ENCODE measurements around the gene TROAP. TPM values are rescaled to one million over a fixed set of nuclear protein-coding genes. Genes with fewer than 3 reads are reported as not detected.
"Not testable (repeated sequence)": the region's sequence is repeated elsewhere in the genome, so short reads cannot be mapped to it uniquely, and the experiment has no call there.

Gene TROAP
- total RNA-seq, 2 experiments from 2014 or later, result 73.8 to 80.4 TPM

- Mint-ChIP-seq H3K9me3 (no peaks in the 10 kb centered on the region), H3K36me3 (peaks cover 43% of the 10 kb centered on the region)
- POLR2A ChIA-PET, result interaction anchor here (0.6 kb wide), 1 partner anchor 72 kb away, joined by 3 read pairs; no protein-coding TSS in a partner anchor
These were observed 4.8 kb downstream of the TROAP start for GRCh38 chr12:49327887-49328286.

GRCh38 chr12:49328816-49329215 is 5.8 kb downstream of the TROAP start:
- no peak for DNase-seq
- Mint-ChIP-seq H3K4me3 (no peak overlapping the region), H3K4me1 (peaks cover 15% of the 10 kb centered on the region)

More at GRCh38 chr12:49327887-49328286, 4.8 kb downstream of the TROAP start:
- DNase-seq, result no peak
- peaks cover 17% of the 10 kb centered on the region for H3K4me1 Mint-ChIP-seq
- no peak overlapping the region for H3K4me3 Mint-ChIP-seq
- H3K27ac Mint-ChIP-seq, result no peak overlapping the region
- ATAC-seq (ENCODE audit: low read depth), result no peak
- H3K27me3 Mint-ChIP-seq, result peaks cover 6% of the 10 kb centered on the region

GRCh38 chr12:49330032-49330619 is 7.1 kb downstream of the TROAP start:
- POLR2A ChIA-PET, result interaction anchor here (0.5 to 2.7 kb wide), 2 partner anchors 7 to 14 kb away, joined by 5 to 12 read pairs; partner anchors contain the start of gene TROAP
- ATAC-seq (ENCODE audit: low read depth) (no peak), DNase-seq (no peak)
- H3K27ac Mint-ChIP-seq, result no peak overlapping the region
- H3K36me3 Mint-ChIP-seq, result peaks cover 37% of the 10 kb centered on the region
- H3K4me3 Mint-ChIP-seq, result no peak overlapping the region
- H3K4me1 Mint-ChIP-seq, result peaks cover 11% of the 10 kb centered on the region
- peaks cover 27% of the 10 kb centered on the region for H3K27me3 Mint-ChIP-seq
- H3K9me3 Mint-ChIP-seq, result no peaks in the 10 kb centered on the region

More at GRCh38 chr12:49328816-49329215, 5.8 kb downstream of the TROAP start:
- Mint-ChIP-seq H3K27me3 (peaks cover 16% of the 10 kb centered on the region), H3K9me3 (no peaks in the 10 kb centered on the region), H3K36me3 (peaks cover 42% of the 10 kb centered on the region), H3K27ac (no peak overlapping the region)
- POLR2A ChIA-PET, result no interaction called here
- no peak for ATAC-seq (ENCODE audit: low read depth)

- no peak overlapping the region for H3K27ac Mint-ChIP-seq
- no peak for DNase-seq
- H3K4me3 Mint-ChIP-seq, result no peak overlapping the region
- no peaks in the 10 kb centered on the region for H3K9me3 Mint-ChIP-seq
- H3K36me3 Mint-ChIP-seq, result peaks cover 34% of the 10 kb centered on the region
- ATAC-seq (ENCODE audit: low read depth), result no peak
- POLR2A ChIA-PET, result interaction anchor here (0.6 to 2.7 kb wide), 3 partner anchors 8 to 235 kb away, joined by 3 to 12 read pairs (median 3); partner anchors contain the start of gene TROAP
- peaks cover 10% of the 10 kb centered on the region for H3K4me1 Mint-ChIP-seq
- H3K27me3 Mint-ChIP-seq, result peaks cover 34% of the 10 kb centered on the region
These were observed 7.8 kb downstream of the TROAP start for GRCh38 chr12:49330631-49331379.

GRCh38 chr12:49331380-49332222 is 8.5 kb downstream of the TROAP start:
- Mint-ChIP-seq H3K4me3 (no peak overlapping the region), H3K9me3 (no peaks in the 10 kb centered on the region), H3K27me3 (peaks cover 37% of the 10 kb centered on the region), H3K36me3 (peaks cover 28% of the 10 kb centered on the region), H3K4me1 (peaks cover 9% of the 10 kb centered on the region), H3K27ac (no peak overlapping the region)
- ATAC-seq (ENCODE audit: low read depth), result no peak
- POLR2A ChIA-PET, result interaction anchor here (0.6 to 2.7 kb wide), 7 partner anchors 9 to 234 kb away, joined by 3 to 12 read pairs (median 4); partner anchors contain the start of genes DNAJC22, SPATS2 and TROAP
- no peak for DNase-seq

GRCh38 chr12:49332441-49332861 is 9.4 kb downstream of the TROAP start:
- no peak for ATAC-seq (ENCODE audit: low read depth)
- H3K27ac Mint-ChIP-seq, result no peak overlapping the region
- peaks cover 45% of the 10 kb centered on the region for H3K27me3 Mint-ChIP-seq
- peaks cover 28% of the 10 kb centered on the region for H3K36me3 Mint-ChIP-seq
- peaks cover 10% of the 10 kb centered on the region for H3K4me1 Mint-ChIP-seq
- H3K4me3 Mint-ChIP-seq, result no peak overlapping the region
- POLR2A ChIA-PET, result interaction anchor here (0.6 to 2.7 kb wide), 6 partner anchors 10 to 291 kb away, joined by 3 to 12 read pairs (median 4); partner anchors contain the start of genes DNAJC22, PRPF40B, SPATS2 and TROAP
- no peaks in the 10 kb centered on the region for H3K9me3 Mint-ChIP-seq
- DNase-seq, result no peak

- H3K27ac Mint-ChIP-seq, result no peak overlapping the region
- H3K27me3 Mint-ChIP-seq, result peaks cover 50% of the 10 kb centered on the region
- no peak for ATAC-seq (ENCODE audit: low read depth)
- POLR2A ChIA-PET, result interaction anchor here (0.6 to 2.5 kb wide), 4 partner anchors 10 to 290 kb away, joined by 3 to 7 read pairs (median 6); partner anchors contain the start of genes DNAJC22, PRPF40B and TROAP
- H3K9me3 Mint-ChIP-seq, result no peaks in the 10 kb centered on the region
- peak overlapping the region; percentile 56 for H3K4me3 Mint-ChIP-seq
- peaks cover 9% of the 10 kb centered on the region for H3K4me1 Mint-ChIP-seq
- H3K36me3 Mint-ChIP-seq, result peaks cover 25% of the 10 kb centered on the region
- no peak for DNase-seq
These were observed 9.9 kb downstream of the TROAP start for GRCh38 chr12:49332891-49333371.

- not testable (repeated sequence) for H3K4me3 Mint-ChIP-seq; H3K27ac Mint-ChIP-seq; H3K4me1 Mint-ChIP-seq; DNase-seq; H3K9me3 Mint-ChIP-seq; ATAC-seq (ENCODE audit: low read depth)
- Mint-ChIP-seq H3K27me3 (peaks cover 59% of the 10 kb centered on the region), H3K36me3 (peaks cover 22% of the 10 kb centered on the region)
- POLR2A ChIA-PET, result interaction anchor here (1.2 to 2.5 kb wide), 2 partner anchors 11 to 13 kb away, joined by 7 read pairs; partner anchors contain the start of genes DNAJC22 and TROAP
These were observed 10.7 kb downstream of the TROAP start for GRCh38 chr12:49333778-49334177.

- Mint-ChIP-seq H3K27ac (no peak overlapping the region), H3K4me3 (no peak overlapping the region), H3K9me3 (no peaks in the 10 kb centered on the region), H3K36me3 (peaks cover 18% of the 10 kb centered on the region), H3K27me3 (peaks cover 63% of the 10 kb centered on the region), H3K4me1 (peaks cover 9% of the 10 kb centered on the region)
- POLR2A ChIA-PET, result interaction anchor here (2.5 kb wide), 1 partner anchor 12 kb away, joined by 7 read pairs; the partner anchor contains the start of gene DNAJC22
- ATAC-seq (ENCODE audit: low read depth) (no peak), DNase-seq (no peak)
These were observed 11.2 kb downstream of the TROAP start for GRCh38 chr12:49334226-49334625.

GRCh38 chr12:49334681-49335080 is 11.6 kb downstream of the TROAP start:
- H3K4me1 Mint-ChIP-seq, result peaks cover 9% of the 10 kb centered on the region
- H3K4me3 Mint-ChIP-seq, result no peak overlapping the region
- DNase-seq (no peak), ATAC-seq (ENCODE audit: low read depth) (no peak)
- no peak overlapping the region for H3K27ac Mint-ChIP-seq
- peaks cover 68% of the 10 kb centered on the region for H3K27me3 Mint-ChIP-seq
- H3K36me3 Mint-ChIP-seq, result peaks cover 17% of the 10 kb centered on the region
- POLR2A ChIA-PET, result interaction anchor here (1.0 kb wide), 1 partner anchor 11 kb away, joined by 3 read pairs; the partner anchor contains the start of gene TROAP
- H3K9me3 Mint-ChIP-seq, result no peaks in the 10 kb centered on the region

- DNase-seq (no peak), ATAC-seq (ENCODE audit: low read depth) (no peak)
- Mint-ChIP-seq H3K4me3 (no peak overlapping the region), H3K27me3 (peaks cover 73% of the 10 kb centered on the region), H3K9me3 (no peaks in the 10 kb centered on the region), H3K27ac (no peak overlapping the region), H3K36me3 (peaks cover 14% of the 10 kb centered on the region), H3K4me1 (peaks cover 9% of the 10 kb centered on the region)
- POLR2A ChIA-PET, result interaction anchor here (1.0 kb wide), 1 partner anchor 12 kb away, joined by 3 read pairs; the partner anchor contains the start of gene TROAP
These were observed 12.3 kb downstream of the TROAP start for GRCh38 chr12:49335118-49335954.

Measured in activated naive CD8-positive, alpha-beta T cell treated with anti-CD3 and anti-CD28 coated beads, Interleukin-2, amount 10 ng/mL, durations not matched to agents 7 days and 5 days (primary cell).